ENCODE results near the gene GCC1. TPM values are rescaled to one million over a fixed set of nuclear protein-coding genes. Genes with fewer than 3 reads are reported as not detected.

The GCC1 gene
- total RNA-seq, 1 donor from 2014 or later: 10.8 TPM

GRCh38 chr7:127625331-127625730 lies 39.9 kb upstream of the GCC1 start:
- intact Hi-C loops (cut with DNase I): no loop called here
- H3K36me3 ChIP-seq: no peaks in the 10 kb centered on the region
- H3K9me3 ChIP-seq: no peaks in the 10 kb centered on the region
- H3K27ac ChIP-seq: no peak overlapping the region
- H3K27me3 ChIP-seq: no peaks in the 10 kb centered on the region
- H3K4me1 ChIP-seq: no peaks in the 10 kb centered on the region
- no peak overlapping the region for H3K4me3 ChIP-seq
- DNase-seq (ENCODE audit: extremely low spot score in 2 of 2): no peak
- TF ChIP-seq POLR2AphosphoS5 (IDR thresholded peaks at IDR 0.05; ENCODE audit: insufficient read depth in 1 of 2, low read depth in 1 of 2) (no peak), CTCF (IDR thresholded peaks at IDR 0.05) (no peak), POLR2A (IDR thresholded peaks at IDR 0.05) (no peak)

- no peaks in the 10 kb centered on the region for H3K9me3 ChIP-seq
- TF ChIP-seq CTCF (IDR thresholded peaks at IDR 0.05): no peak
- TF ChIP-seq POLR2A (IDR thresholded peaks at IDR 0.05): no peak
- no peak for TF ChIP-seq POLR2AphosphoS5 (IDR thresholded peaks at IDR 0.05; ENCODE audit: insufficient read depth in 1 of 2, low read depth in 1 of 2)
- intact Hi-C loops (cut with DNase I): no loop called here
- no peak overlapping the region for H3K27ac ChIP-seq
- H3K36me3 ChIP-seq: no peaks in the 10 kb centered on the region
- DNase-seq (ENCODE audit: extremely low spot score in 2 of 2): no peak
- H3K4me1 ChIP-seq: no peaks in the 10 kb centered on the region
- no peak overlapping the region for H3K4me3 ChIP-seq
- no peaks in the 10 kb centered on the region for H3K27me3 ChIP-seq
Measured at GRCh38 chr7:127620406-127621233, 35.2 kb upstream of the GCC1 start.

GRCh38 chr7:127619681-127620405 lies 34.4 kb upstream of the GCC1 start:
- Histone ChIP-seq H3K27me3 (no peaks in the 10 kb centered on the region), H3K36me3 (no peaks in the 10 kb centered on the region), H3K9me3 (no peaks in the 10 kb centered on the region), H3K4me1 (no peaks in the 10 kb centered on the region), H3K4me3 (no peak overlapping the region), H3K27ac (no peak overlapping the region)
- DNase-seq (ENCODE audit: extremely low spot score in 2 of 2): no peak
- no peak for TF ChIP-seq CTCF (IDR thresholded peaks at IDR 0.05)
- no peak for TF ChIP-seq POLR2A (IDR thresholded peaks at IDR 0.05)
- TF ChIP-seq POLR2AphosphoS5 (IDR thresholded peaks at IDR 0.05; ENCODE audit: insufficient read depth in 1 of 2, low read depth in 1 of 2): no peak
- intact Hi-C loops (cut with DNase I): no loop called here

GRCh38 chr7:127618775-127619174 lies 33.4 kb upstream of the GCC1 start:
- intact Hi-C loops (cut with DNase I): no loop called here
- H3K4me3 ChIP-seq: no peak overlapping the region
- no peaks in the 10 kb centered on the region for H3K4me1 ChIP-seq
- TF ChIP-seq POLR2A (IDR thresholded peaks at IDR 0.05) (no peak), CTCF (IDR thresholded peaks at IDR 0.05) (no peak), POLR2AphosphoS5 (IDR thresholded peaks at IDR 0.05; ENCODE audit: insufficient read depth in 1 of 2, low read depth in 1 of 2) (no peak)
- H3K9me3 ChIP-seq: no peaks in the 10 kb centered on the region
- no peaks in the 10 kb centered on the region for H3K36me3 ChIP-seq
- no peak for DNase-seq (ENCODE audit: extremely low spot score in 2 of 2)
- no peak overlapping the region for H3K27ac ChIP-seq
- H3K27me3 ChIP-seq: no peaks in the 10 kb centered on the region

- Histone ChIP-seq H3K27ac (no peak within 1 kb of the TSS), H3K36me3 (no peaks in the 10 kb centered on the region), H3K4me1 (no peaks in the 10 kb centered on the region), H3K4me3 (no peak within 1 kb of the TSS), H3K27me3 (no peaks in the 10 kb centered on the region), H3K9me3 (no peaks in the 10 kb centered on the region)
- no peak for DNase-seq (ENCODE audit: extremely low spot score in 2 of 2)
- intact Hi-C loops (cut with DNase I): no loop called here
- TF ChIP-seq POLR2A (IDR thresholded peaks at IDR 0.05) (no peak), POLR2AphosphoS5 (IDR thresholded peaks at IDR 0.05; ENCODE audit: insufficient read depth in 1 of 2, low read depth in 1 of 2) (no peak), CTCF (IDR thresholded peaks at IDR 0.05) (no peak)
Measured at GRCh38 chr7:127618042-127618441, 32.6 kb upstream of the GCC1 start, which contains the start of gene PAX4. Gene PAX4, minus strand, starts transcription at chr7:127618142. Its CDS starts 2,214 bp downstream, at chr7:127615928.

Data from vagina (tissue), 2 donors.